ENCODE results near the gene NUBPL.
"Not testable (repeated sequence)": the region's sequence is repeated elsewhere in the genome, so short reads cannot be mapped to it uniquely, and the experiment has no call there.

NUBPL gene

DNA sequence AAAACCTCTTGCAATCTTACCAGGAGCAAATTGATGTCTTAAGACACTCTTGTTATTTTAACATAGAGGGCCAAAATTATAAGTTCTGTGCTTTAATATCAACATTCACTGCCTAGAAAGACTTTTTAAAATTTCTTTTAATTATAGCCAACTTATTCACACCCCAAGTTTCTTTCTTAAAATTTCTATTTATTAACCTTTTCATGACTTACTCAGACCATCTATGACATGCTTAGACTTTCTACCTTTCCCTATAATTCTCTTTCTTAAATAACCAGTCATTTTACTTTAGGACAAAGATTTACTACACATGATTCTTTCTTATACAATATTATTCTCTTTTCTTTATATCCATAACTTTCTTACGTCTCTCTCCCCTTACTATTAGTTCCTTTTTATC lies 220.4 kb downstream of the NUBPL start:
- FAIRE-seq: no peak
- no peak for DNase-seq (ENCODE audit: extremely low spot score, insufficient read length, low read depth)

DNA sequence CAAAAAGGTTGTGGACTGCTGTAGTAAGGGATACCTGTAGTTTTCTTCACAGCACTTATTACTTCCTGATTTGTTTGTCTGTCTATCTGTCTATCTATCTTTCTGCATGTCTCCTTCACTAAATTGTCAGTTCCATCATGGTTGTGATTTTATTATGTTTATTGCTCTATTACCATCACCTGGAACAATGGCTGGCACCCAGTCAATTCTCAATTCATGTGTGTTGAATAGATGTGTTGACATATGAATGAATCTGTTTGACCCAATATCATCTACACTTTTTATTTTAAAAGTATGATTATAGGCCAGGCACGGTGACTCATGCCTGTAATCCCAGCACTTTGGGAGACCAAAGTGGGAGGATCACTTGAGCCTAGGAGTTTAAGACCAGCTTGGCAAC lies 224.4 kb downstream of the NUBPL start:
- DNase-seq (ENCODE audit: extremely low spot score, insufficient read length, low read depth) (no peak), FAIRE-seq (no peak)

- no peak for DNase-seq (ENCODE audit: extremely low spot score, insufficient read length, low read depth)
- FAIRE-seq: no peak
Observed at GRCh38 chr14:31787377-31787776, 226.2 kb downstream of the NUBPL start.

DNA sequence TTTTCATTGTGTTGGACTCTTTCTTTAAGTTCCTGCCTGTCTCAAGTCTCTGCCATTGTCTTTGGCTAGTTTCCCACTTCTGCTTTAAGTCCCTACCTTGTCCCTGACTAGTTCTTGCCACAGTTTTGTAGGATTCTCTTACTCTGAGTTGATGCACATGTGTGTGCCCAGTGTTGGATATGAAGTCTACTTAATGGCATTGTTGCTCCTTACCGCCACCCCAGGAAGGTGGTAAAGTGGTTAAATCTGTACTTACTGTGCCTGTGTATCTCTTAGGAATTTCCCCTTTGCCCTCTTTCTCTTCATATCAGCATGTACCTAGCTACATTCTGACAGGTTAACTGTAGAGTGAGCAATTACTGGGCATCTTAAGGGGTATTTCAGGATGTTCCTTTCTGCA lies 227.1 kb downstream of the NUBPL start:
- no peak for FAIRE-seq

GRCh38 chr14:31792726-31793125 lies 231.5 kb downstream of the NUBPL start:
- no peak for FAIRE-seq
- no peak for DNase-seq (ENCODE audit: extremely low spot score, insufficient read length, low read depth)

More for the DNA sequence above, 227.1 kb downstream of the NUBPL start:
- DNase-seq (ENCODE audit: extremely low spot score, insufficient read length, low read depth): no peak

GRCh38 chr14:31797946-31798345 lies 236.7 kb downstream of the NUBPL start:
- FAIRE-seq; DNase-seq (ENCODE audit: extremely low spot score, insufficient read length, low read depth): not testable (repeated sequence)

- FAIRE-seq: no peak
- DNase-seq (ENCODE audit: extremely low spot score, insufficient read length, low read depth): no peak
Observed at GRCh38 chr14:31802838-31803237, 241.6 kb downstream of the NUBPL start.

DNA sequence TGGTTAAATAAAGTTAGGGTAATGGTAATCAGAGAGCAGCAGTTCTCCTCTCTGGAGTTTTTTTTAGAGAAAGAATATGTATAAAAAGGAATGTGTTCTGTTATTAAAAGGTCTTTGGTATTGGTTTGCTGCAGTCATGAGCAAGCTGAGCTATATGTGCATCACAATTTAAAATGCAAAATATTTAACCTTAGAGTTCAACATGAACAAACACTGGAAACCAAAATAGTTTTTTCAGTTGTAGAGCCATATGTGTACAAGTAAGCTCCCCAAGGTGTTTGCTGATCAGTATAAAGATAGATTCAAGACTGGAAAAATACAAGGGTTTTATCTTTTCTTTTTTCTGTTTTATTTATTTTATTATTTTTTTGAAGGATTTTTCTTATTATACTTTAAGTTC lies 245.0 kb downstream of the NUBPL start:
- DNase-seq (ENCODE audit: extremely low spot score, insufficient read length, low read depth): no peak
- no peak for FAIRE-seq

GRCh38 chr14:31811693-31812628 lies 250.8 kb downstream of the NUBPL start:
- not testable (repeated sequence) for FAIRE-seq; DNase-seq (ENCODE audit: extremely low spot score, insufficient read length, low read depth)

GRCh38 chr14:31813724-31814490 lies 252.7 kb downstream of the NUBPL start:
- not testable (repeated sequence) for DNase-seq (ENCODE audit: extremely low spot score, insufficient read length, low read depth); FAIRE-seq

DNA sequence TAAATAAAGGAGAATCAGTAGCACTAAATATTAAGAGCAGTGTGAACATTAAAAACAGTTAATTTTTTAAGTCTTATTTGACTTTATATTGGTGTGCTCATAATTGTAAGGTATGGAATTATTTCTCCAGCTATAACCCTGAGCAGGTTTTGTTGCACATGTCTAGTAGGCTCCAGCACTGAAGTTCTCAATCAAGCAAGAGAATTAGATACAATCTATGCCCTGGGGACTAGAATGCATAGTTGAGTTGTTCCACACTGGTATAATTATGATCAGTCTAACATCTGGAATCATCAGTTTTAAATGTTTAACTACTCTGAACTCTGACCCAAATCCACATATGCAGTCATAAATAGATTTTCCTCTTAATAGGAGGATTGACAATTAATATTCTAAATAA lies 258.1 kb downstream of the NUBPL start:
- no peak for FAIRE-seq
- no peak for DNase-seq (ENCODE audit: extremely low spot score, insufficient read length, low read depth)

GRCh38 chr14:31825459-31825858 lies 264.3 kb downstream of the NUBPL start:
- FAIRE-seq: no peak

DNA sequence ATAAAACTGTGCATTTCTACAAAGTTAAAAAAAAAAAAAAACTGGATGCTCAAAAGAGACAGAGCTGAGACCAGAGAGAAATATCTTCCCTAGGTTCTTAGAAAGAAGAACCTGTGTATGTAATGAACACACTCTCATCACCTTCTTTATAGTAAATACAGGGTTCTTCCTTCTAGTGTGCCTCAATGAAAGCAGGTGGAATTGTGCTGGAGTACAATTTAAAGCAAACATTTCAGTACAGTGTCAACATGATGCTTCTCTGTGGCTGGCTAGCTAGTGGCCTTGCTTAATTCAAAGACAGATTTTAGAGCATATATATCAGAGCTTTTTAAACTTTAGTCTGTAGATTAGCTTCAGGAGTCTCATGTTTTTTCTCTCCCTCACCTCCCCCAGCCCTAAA lies 266.1 kb downstream of the NUBPL start:
- FAIRE-seq (no peak), DNase-seq (ENCODE audit: extremely low spot score, insufficient read length, low read depth) (no peak)

More at GRCh38 chr14:31825459-31825858, 264.3 kb downstream of the NUBPL start:
- DNase-seq (ENCODE audit: extremely low spot score, insufficient read length, low read depth): no peak

- FAIRE-seq (no peak), DNase-seq (ENCODE audit: extremely low spot score, insufficient read length, low read depth) (no peak)
Observed at GRCh38 chr14:31828946-31829868, 268.0 kb downstream of the NUBPL start.

DNA sequence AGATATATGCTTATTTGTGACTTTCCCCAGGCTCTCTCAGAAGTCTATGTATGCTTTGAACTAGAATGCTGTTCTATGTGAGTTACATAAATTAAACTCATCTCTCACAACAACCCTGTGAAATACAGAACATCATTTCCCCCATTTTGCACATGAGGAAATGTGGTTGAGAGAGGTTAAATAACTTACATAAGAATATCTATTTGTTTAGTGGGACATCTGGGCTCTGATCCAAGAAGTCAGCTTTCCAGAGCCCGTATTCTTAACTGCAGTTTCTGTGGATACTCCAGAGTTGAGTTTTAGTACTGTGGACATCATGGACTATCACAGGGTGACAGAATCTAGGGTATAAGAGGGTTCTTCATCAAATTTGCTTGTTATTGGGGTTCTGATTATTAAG lies 273.4 kb downstream of the NUBPL start:
- no peak for FAIRE-seq
- no peak for DNase-seq (ENCODE audit: extremely low spot score, insufficient read length, low read depth)

DNA sequence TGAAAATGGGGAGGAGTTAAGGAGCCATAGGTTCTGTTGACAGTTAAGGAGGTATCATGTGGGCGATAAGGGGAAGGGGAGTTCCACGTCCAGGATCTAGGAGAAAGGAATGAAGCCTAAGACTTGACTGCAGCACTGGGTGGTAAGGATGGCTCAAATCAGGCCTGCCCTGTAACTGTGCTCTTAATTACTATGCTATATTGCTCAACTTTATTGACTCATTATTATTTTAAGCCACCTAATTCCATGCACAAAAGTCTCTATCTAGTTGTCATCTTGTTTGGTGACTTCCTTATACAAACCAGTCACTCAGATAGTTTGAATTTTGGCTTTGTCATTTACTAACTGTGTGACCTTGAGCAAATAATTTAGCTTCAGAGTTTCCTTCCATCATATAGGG lies 273.8 kb downstream of the NUBPL start:
- DNase-seq (ENCODE audit: extremely low spot score, insufficient read length, low read depth) (no peak), FAIRE-seq (no peak)

GRCh38 chr14:31837031-31837430 lies 275.8 kb downstream of the NUBPL start:
- FAIRE-seq: no peak
- no peak for DNase-seq (ENCODE audit: extremely low spot score, insufficient read length, low read depth)

DNA sequence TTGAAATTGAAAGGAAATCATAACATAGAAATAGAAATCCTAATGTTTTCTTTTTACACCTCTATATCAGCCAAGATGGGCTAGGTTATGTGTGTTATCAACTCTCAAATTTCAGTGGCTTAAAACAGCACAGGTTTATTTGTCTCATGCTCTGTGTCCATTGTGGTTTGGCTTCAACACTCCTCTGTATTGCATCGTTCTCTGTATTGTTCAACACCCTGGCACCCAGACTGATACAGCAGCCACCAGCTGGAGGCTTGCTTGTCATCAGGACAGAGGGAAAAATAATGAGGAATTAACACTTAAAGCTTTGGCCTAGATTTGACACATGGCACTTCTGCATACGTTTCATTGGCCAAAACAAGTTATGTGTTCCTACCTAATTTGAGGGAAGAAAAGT lies 281.7 kb downstream of the NUBPL start:
- DNase-seq (ENCODE audit: extremely low spot score, insufficient read length, low read depth) (no peak), FAIRE-seq (no peak)

GRCh38 chr14:31843361-31844091 lies 282.3 kb downstream of the NUBPL start:
- DNase-seq (ENCODE audit: extremely low spot score, insufficient read length, low read depth) (no peak), FAIRE-seq (no peak)
